K562 (cell line): Measurements from ENCODE around the gene ANKRD13C.

Source experiments
- CHD1 ChIP-seq: fragments of 200-600 bp; sonication (generic); IDR thresholded peaks from one replicate; pipeline ENCODE4 v1.6.1; 2012; ENCODE audit warnings: mild to moderate bottlenecking, moderate library complexity, low read length, inconsistent platforms
- CTCF ChIP-seq, 3 experiments: IDR thresholded peaks in 2 of 3; conservative IDR thresholded peaks in 1 of 3; 2 replicates each; pipeline ENCODE4 v1.5.1; 2011 to 2012; ENCODE audit warnings: low read length in 3 of 3, mild to moderate bottlenecking in 3 of 3, control low read depth in 2 of 3, improper control_type of control experiment in 1 of 3, inconsistent platforms in 1 of 3, low read depth in 1 of 3, mixed read lengths in 1 of 3, moderate library complexity in 1 of 3; ENCODE audit not compliant: insufficient read depth in 2 of 3
- EP300 ChIP-seq: IDR thresholded peaks from 2 replicates; pipeline ENCODE4 v1.6.1; 2012; ENCODE audit warnings: low read length, improper control_type of control experiment
- FOXK1 ChIP-seq: sonication (generic); formaldehyde crosslinking; IDR thresholded peaks from 2 replicates; pipeline ENCODE4 v1.8.0; 2022; ENCODE audit warnings: missing genetic modification reagents, mild to moderate bottlenecking, borderline replicate concordance
- GATAD2B ChIP-seq: fragments of 450-650 bp; IDR thresholded peaks from 2 replicates; pipeline ENCODE4 v1.6.1; 2017; ENCODE audit warnings: mild to moderate bottlenecking, borderline replicate concordance
- HDAC6 ChIP-seq: IDR thresholded peaks from 2 replicates; pipeline ENCODE4 v1.6.1; 2012; ENCODE audit warnings: low read depth, mild to moderate bottlenecking, control low read depth, inconsistent platforms, low read length, moderate library complexity
- POLR2A ChIP-seq: fragments of 450-650 bp; conservative IDR thresholded peaks from 2 replicates; pipeline ENCODE4 v1.6.1; 2016
- YY1 ChIP-seq, 3 experiments: IDR thresholded peaks; 2 replicates each; pipeline ENCODE4 v1.6.1; 2011; ENCODE audit warnings: low read length in 2 of 3, mild to moderate bottlenecking in 2 of 3, moderate library complexity in 2 of 3, borderline replicate concordance in 1 of 3, control low read depth in 1 of 3, low read depth in 1 of 3; ENCODE audit not compliant: insufficient read depth in 3 of 3, insufficient replicate concordance in 2 of 3, control insufficient read depth in 1 of 3, insufficient read length in 1 of 3; ENCODE audit errors: extremely low read depth in 1 of 3
- ZKSCAN1 ChIP-seq: fragments of 150-350 bp; IDR thresholded peaks from 2 replicates; pipeline ENCODE4 v1.6.1; 2016; ENCODE audit warnings: low read depth, low read length
- ZSCAN29 ChIP-seq: fragments of 450-650 bp; IDR thresholded peaks from 2 replicates; pipeline ENCODE4 v1.6.1; 2017

- no peak for TF ChIP-seq HDAC6
- no peak for TF ChIP-seq CHD1
- TF ChIP-seq YY1 (IDR thresholded peaks at IDR 0.05; ENCODE audit: borderline replicate concordance in 1 of 3, control insufficient read depth in 1 of 3, extremely low read depth in 1 of 3, insufficient read depth in 3 of 3, insufficient read length in 1 of 3, insufficient replicate concordance in 2 of 3, low read depth in 1 of 3, low read length in 2 of 3) = no peak
- no peak for TF ChIP-seq GATAD2B
- TF ChIP-seq CTCF (IDR thresholded peaks at IDR 0.05 in 2 of 3, conservative IDR thresholded peaks at IDR 0.05 in 1 of 3; ENCODE audit: insufficient read depth in 2 of 3, low read depth in 1 of 3, low read length in 3 of 3) = no peak
- no peak for TF ChIP-seq EP300
- no peak for TF ChIP-seq POLR2A
- no peak for TF ChIP-seq ZKSCAN1
- no peak for TF ChIP-seq FOXK1 (CRISPR knock-in tag)
- TF ChIP-seq ZSCAN29 = no peak
These were observed 33.0 kb upstream of the ANKRD13C start for GRCh38 chr1:70387507-70387906.
